Kidney (tissue), 14 donors: Measurements from ENCODE around the gene C11orf97. TPM values are rescaled to one million over a fixed set of nuclear protein-coding genes. Genes with fewer than 3 reads are reported as not detected.
"Not testable (repeated sequence)": the region's sequence is repeated elsewhere in the genome, so short reads cannot be mapped to it uniquely, and the experiment has no call there.

Source experiments
- DNase-seq, 5 donors: peaks; one replicate each; pipeline ENCODE4 v3.0.0-alpha.2; 2013 to 2020
- FAIRE-seq: peaks from 2 replicates; lab custom pipeline; 2012; peaks lifted over from hg19 to GRCh38; lab: Jason Lieb, UNC
- H3K27ac ChIP-seq, 2 donors: one replicate each; pipeline ENCODE4 v1.7.0; 2013; ENCODE audit warnings: low read depth in 2 of 2, low read length in 2 of 2, inconsistent platforms in 1 of 2
- H3K27me3 ChIP-seq: one replicate; pipeline ENCODE4 v1.7.1; 2013; ENCODE audit warnings: low read length, inconsistent platforms; ENCODE audit not compliant: control insufficient read depth, insufficient read depth
- H3K36me3 ChIP-seq, 3 donors: one replicate each; pipeline versions ENCODE4 v1.7.0 to v1.7.1; 2013; ENCODE audit warnings: low read length in 3 of 3, control low read depth in 1 of 3, inconsistent platforms in 1 of 3; ENCODE audit not compliant: insufficient read depth in 3 of 3, control insufficient read depth in 2 of 3
- H3K4me1 ChIP-seq, 3 donors: one replicate each; pipeline versions ENCODE4 v1.7.0 to v1.7.1; 2013; ENCODE audit warnings: low read length in 3 of 3, inconsistent platforms in 1 of 3, low read depth in 1 of 3; ENCODE audit not compliant: control insufficient read depth in 2 of 3, insufficient read depth in 2 of 3
- H3K4me3 ChIP-seq, 3 donors: one replicate each; pipeline versions ENCODE4 v1.7.0 to v1.8.1; 2013; ENCODE audit warnings: low read length in 3 of 3, control low read depth in 1 of 3, inconsistent platforms in 1 of 3
- H3K9ac ChIP-seq, 3 donors: one replicate each; pipeline versions ENCODE4 v1.7.0 to v1.7.1; 2013; ENCODE audit warnings: low read length in 3 of 3, control low read depth in 1 of 3, inconsistent platforms in 1 of 3
- H3K9me3 ChIP-seq, 3 donors: one replicate each; pipeline versions ENCODE4 v1.7.0 to v1.7.1; 2013; ENCODE audit warnings: low read length in 3 of 3, control low read depth in 1 of 3, inconsistent platforms in 1 of 3; ENCODE audit not compliant: control insufficient read depth in 2 of 3, insufficient read depth in 1 of 3
- CTCF ChIP-seq: IDR thresholded peaks from 3 replicates; pipeline ENCODE4 v1.5.1; 2012; ENCODE audit warnings: mild to moderate bottlenecking, moderate library complexity, borderline replicate concordance; ENCODE audit not compliant: insufficient read depth; ENCODE audit errors: extremely low read depth
- intact Hi-C: fragments of 100-400 bp; cut with DNase I; formaldehyde crosslinking; loops from one replicate; pipeline ENCODE4 v1.11.1; 2022
- polyA plus RNA-seq: library from polyadenylated mRNA; stranded (reverse); fragments of 350-450 nt; fragmentation: Illumina TruSeq; extraction: RNeasy Lipid Tissue Mini Kit (QIAGEN cat#74804); gene quantifications from one replicate; pipeline ENCODE4 v1.2.3, GENCODE V29; 2014; ENCODE audit warnings: low read depth, low replicate concordance; ENCODE audit not compliant: insufficient read depth
- total RNA-seq: library from RNA; stranded (reverse); fragmentation: NEBNext Ultra II Directional; extraction: Animal tissue kit (Norgen Biotek cat#: 25700); gene quantifications from one replicate; pipeline ENCODE4 v1.2.1, GENCODE V29; 2021
- donor health status: control.
- donor health status: control.
- donor health status: control.
- donor health status: control.
- donor health status: control.
- donor health status: DM: yes; HTN: yes; CAD: no.
- donor health status: Normal renal cell carcinoma (clear cell type).

The C11orf97 gene
- total and polyA plus RNA-seq, 2 donors from 2014 or later = 1.5 TPM; not detected in 1

- DNase-seq = no peak
- Histone ChIP-seq H3K4me3 (no peak overlapping the region), H3K9me3 (no peaks in the 10 kb centered on the region), H3K36me3 (no peaks in the 10 kb centered on the region), H3K27ac (no peak overlapping the region), H3K27me3 (no peaks in the 10 kb centered on the region), H3K9ac (no peak overlapping the region), H3K4me1 (no peaks in the 10 kb centered on the region)
- intact Hi-C loops = no loop called here
- no peak for TF ChIP-seq CTCF
- FAIRE-seq = no peak
Observed at GRCh38 chr11:94568200-94568599, 55.9 kb downstream of the C11orf97 start.

DNA sequence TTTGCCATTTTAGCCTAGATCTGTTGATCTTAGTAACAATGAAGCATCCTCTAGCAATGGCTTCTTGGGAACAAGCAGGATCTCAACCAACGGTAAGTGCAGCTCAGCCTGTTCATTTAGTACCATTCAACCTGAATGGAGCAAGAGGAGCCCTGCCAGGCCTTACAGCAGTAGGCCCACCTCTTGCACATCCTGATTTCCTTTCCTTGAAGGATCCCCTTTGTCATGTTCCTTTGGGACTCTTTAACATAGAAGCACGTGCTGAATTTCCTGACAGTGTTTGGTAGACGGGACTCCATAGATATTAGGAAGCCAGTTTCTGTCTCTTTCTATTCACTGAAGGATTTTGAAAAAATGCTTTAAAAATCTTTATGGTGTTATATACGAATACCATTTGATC lies 56.5 kb downstream of the C11orf97 start:
- intact Hi-C loops = no loop called here
- Histone ChIP-seq H3K9ac (no peak overlapping the region), H3K9me3 (no peaks in the 10 kb centered on the region), H3K27me3 (no peaks in the 10 kb centered on the region), H3K36me3 (no peaks in the 10 kb centered on the region), H3K4me1 (no peaks in the 10 kb centered on the region), H3K27ac (no peak overlapping the region), H3K4me3 (no peak overlapping the region)
- FAIRE-seq (no peak), DNase-seq (no peak)
- TF ChIP-seq CTCF = no peak

- H3K9me3 ChIP-seq, H3K4me1 ChIP-seq, H3K9ac ChIP-seq, intact Hi-C loops, H3K27ac ChIP-seq, H3K27me3 ChIP-seq, DNase-seq, H3K4me3 ChIP-seq, FAIRE-seq, H3K36me3 ChIP-seq: not testable (repeated sequence)
Observed at GRCh38 chr11:94572975-94573374, 60.7 kb downstream of the C11orf97 start.

DNA sequence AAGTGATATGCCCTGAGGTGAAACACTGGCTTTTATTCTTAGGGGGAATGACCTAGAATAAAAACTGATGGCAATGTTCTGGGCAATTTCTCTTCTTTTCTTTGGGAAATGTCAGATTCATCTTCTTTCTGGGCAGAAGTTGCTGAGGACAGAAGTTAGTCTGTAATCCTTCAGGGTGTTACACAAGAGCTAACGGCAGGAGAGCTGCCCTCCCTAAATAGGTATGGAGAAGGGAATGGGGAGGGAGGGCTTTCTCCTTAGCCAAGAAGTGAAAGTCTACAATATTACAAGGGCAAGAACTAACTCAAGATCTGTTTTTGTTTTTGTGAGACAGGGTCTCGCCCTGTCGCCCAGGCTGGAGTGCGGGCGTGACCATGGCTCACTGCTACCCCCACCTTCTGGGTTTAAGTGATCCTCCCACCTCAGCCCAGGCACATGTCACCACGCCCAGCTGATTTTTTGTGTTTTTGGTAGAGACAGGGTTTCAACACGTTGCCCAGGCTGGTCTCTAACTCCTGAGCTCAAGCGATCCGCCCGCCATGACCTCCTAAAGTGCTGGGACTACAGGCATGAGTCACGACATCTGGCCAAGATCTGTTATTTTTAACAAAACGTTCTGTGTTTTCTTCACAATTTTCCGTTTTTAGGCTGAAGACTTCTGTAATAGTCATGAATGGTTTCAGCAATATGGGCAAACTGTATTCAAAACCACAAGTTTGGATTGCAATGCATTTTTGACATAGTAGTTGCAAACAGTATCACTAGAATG lies 62.1 kb downstream of the C11orf97 start:
- Histone ChIP-seq H3K27me3 (no peaks in the 10 kb centered on the region), H3K27ac (no peak overlapping the region), H3K9me3 (no peaks in the 10 kb centered on the region), H3K4me1 (no peaks in the 10 kb centered on the region), H3K9ac (no peak overlapping the region), H3K36me3 (no peaks in the 10 kb centered on the region), H3K4me3 (no peak overlapping the region)
- intact Hi-C loops = no loop called here
- DNase-seq (peak in 1 of 5 donors; percentile 29), FAIRE-seq (no peak)
- no peak for TF ChIP-seq CTCF
